ENCODE measurements around the gene BCL2.

DNA sequence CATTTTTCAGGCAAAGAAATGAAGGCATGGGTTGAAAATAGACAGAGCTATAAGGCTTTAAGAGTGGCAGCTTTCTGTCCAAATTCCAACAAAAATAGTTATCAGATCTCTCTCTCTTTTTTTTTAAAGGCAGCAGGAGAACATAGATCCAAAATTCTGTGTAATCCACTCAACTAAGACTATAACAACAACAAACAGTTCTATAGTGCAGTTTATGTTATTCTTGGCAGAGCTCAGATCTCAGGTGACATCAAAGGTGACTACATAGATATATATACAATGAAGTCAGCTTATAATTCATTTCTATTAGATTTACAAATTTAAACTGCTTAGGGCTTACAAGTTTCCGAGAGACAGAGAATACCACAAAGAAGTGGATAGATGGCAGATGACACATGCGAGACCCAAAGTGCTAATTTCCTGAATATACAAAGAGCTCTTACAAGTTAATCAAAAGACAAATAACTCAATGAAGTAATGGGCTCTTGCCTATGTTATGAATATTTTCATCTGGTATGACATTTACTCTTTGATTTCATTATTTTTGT, 223.2 kb downstream of the BCL2 start:
- TF ChIP-seq GATA2 (IDR thresholded peaks at IDR 0.05; ENCODE audit: low read depth, low read length) (no peak), GATA3 (IDR thresholded peaks at IDR 0.05; ENCODE audit: low read depth, low read length) (no peak)
